ENCODE results near the gene NUAK1. TPM values are rescaled to one million over a fixed set of nuclear protein-coding genes. Genes with fewer than 3 reads are reported as not detected.

Gene NUAK1
- total and polyA plus RNA-seq, 2 experiments from 2014 or later = 5.4 to 16.9 TPM

DNA sequence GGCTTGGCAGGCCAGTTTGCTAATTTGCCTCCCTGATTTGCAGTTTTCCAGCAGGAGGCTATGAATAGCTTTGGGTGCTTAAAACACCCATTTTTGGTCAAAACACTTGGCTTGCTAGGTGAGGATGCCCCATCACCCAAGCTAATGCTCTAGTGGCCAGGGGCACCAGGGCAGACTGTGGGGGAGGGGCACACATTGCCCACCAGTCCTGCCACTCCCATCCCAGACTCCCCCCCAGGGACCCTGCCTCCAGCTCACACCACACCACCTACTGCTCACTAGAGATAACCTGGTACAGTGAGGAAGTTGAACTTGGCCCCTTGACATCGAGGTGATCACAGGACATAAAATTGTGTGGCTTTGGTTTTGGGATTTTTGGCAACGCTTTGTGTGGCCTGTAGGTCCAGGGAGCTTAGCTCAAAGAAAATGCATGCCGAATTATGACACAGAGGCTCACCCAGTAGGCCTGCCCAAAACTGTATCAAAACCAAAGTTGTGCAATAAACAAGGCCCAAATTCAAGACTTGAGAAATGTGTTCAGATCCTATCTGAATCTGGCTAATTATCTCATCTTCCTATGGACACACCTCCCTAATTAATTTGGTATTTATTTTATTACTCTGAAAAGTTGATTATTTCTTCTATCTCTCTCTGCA lies 4.3 kb downstream of the NUAK1 start:
- Histone ChIP-seq H3K4me3 (no peak overlapping the region), H2AFZ (no peak overlapping the region), H4K20me1 (replicated peaks; ENCODE audit: insufficient read depth) (no peaks in the 10 kb centered on the region), H3K36me3 (ENCODE audit: insufficient read depth) (no peaks in the 10 kb centered on the region), H3F3A (replicated peaks; ENCODE audit: low read depth) (0 out of 2 replicates have a peak, but pooled peaks cover under 1% of the 10 kb centered on the region), H3K27ac (ENCODE audit: low read depth) (peak overlapping the region; percentile 93), H3K79me2 (replicated peaks; ENCODE audit: insufficient read depth) (peaks cover 81% of the 10 kb centered on the region), H3K9me2 (ENCODE audit: insufficient read depth) (no peaks in the 10 kb centered on the region), H3K4me1 (ENCODE audit: insufficient read depth) (peaks cover 72% of the 10 kb centered on the region), H3K27me3 (ENCODE audit: insufficient read depth) (peaks cover 11% of the 10 kb centered on the region), H3K4me2 (peak overlapping the region; percentile 33)
- DNase-seq (ENCODE audit: low spot score) = no peak
- no peak for ATAC-seq
- Mint-ChIP-seq H3K9me3 (no peaks in the 10 kb centered on the region), H3K4me3 (peak overlapping the region; percentile 24; the same call in 1 of the 3 replicates), H3K27ac (peak overlapping the region; percentile 86), H3K36me3 (ENCODE audit: low read depth) (peaks cover 5% of the 10 kb centered on the region), H3K4me1 (peaks cover 75% of the 10 kb centered on the region), H3K27me3 (ENCODE audit: insufficient read depth, low read depth, poor library complexity) (peaks cover 18% of the 10 kb centered on the region)
- TF ChIP-seq, protein P1, sequence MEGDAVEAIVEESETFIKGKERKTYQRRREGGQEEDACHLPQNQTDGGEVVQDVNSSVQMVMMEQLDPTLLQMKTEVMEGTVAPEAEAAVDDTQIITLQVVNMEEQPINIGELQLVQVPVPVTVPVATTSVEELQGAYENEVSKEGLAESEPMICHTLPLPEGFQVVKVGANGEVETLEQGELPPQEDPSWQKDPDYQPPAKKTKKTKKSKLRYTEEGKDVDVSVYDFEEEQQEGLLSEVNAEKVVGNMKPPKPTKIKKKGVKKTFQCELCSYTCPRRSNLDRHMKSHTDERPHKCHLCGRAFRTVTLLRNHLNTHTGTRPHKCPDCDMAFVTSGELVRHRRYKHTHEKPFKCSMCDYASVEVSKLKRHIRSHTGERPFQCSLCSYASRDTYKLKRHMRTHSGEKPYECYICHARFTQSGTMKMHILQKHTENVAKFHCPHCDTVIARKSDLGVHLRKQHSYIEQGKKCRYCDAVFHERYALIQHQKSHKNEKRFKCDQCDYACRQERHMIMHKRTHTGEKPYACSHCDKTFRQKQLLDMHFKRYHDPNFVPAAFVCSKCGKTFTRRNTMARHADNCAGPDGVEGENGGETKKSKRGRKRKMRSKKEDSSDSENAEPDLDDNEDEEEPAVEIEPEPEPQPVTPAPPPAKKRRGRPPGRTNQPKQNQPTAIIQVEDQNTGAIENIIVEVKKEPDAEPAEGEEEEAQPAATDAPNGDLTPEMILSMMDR (conservative IDR thresholded peaks at IDR 0.05; ENCODE audit: low read depth in 2 of 2) = peak in 1 of 2 experiments; percentile 22; a peak in 1 of 4 replicates
- TF ChIP-seq JUNB (IDR thresholded peaks at IDR 0.05; ENCODE audit: unreplicated experiment) (no peak), NANOG (IDR thresholded peaks at IDR 0.05; ENCODE audit: borderline replicate concordance) (no peak)
- TF ChIP-seq, protein P2, sequence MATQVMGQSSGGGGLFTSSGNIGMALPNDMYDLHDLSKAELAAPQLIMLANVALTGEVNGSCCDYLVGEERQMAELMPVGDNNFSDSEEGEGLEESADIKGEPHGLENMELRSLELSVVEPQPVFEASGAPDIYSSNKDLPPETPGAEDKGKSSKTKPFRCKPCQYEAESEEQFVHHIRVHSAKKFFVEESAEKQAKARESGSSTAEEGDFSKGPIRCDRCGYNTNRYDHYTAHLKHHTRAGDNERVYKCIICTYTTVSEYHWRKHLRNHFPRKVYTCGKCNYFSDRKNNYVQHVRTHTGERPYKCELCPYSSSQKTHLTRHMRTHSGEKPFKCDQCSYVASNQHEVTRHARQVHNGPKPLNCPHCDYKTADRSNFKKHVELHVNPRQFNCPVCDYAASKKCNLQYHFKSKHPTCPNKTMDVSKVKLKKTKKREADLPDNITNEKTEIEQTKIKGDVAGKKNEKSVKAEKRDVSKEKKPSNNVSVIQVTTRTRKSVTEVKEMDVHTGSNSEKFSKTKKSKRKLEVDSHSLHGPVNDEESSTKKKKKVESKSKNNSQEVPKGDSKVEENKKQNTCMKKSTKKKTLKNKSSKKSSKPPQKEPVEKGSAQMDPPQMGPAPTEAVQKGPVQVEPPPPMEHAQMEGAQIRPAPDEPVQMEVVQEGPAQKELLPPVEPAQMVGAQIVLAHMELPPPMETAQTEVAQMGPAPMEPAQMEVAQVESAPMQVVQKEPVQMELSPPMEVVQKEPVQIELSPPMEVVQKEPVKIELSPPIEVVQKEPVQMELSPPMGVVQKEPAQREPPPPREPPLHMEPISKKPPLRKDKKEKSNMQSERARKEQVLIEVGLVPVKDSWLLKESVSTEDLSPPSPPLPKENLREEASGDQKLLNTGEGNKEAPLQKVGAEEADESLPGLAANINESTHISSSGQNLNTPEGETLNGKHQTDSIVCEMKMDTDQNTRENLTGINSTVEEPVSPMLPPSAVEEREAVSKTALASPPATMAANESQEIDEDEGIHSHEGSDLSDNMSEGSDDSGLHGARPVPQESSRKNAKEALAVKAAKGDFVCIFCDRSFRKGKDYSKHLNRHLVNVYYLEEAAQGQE (IDR thresholded peaks at IDR 0.05; ENCODE audit: unreplicated experiment) = no peak

DNA sequence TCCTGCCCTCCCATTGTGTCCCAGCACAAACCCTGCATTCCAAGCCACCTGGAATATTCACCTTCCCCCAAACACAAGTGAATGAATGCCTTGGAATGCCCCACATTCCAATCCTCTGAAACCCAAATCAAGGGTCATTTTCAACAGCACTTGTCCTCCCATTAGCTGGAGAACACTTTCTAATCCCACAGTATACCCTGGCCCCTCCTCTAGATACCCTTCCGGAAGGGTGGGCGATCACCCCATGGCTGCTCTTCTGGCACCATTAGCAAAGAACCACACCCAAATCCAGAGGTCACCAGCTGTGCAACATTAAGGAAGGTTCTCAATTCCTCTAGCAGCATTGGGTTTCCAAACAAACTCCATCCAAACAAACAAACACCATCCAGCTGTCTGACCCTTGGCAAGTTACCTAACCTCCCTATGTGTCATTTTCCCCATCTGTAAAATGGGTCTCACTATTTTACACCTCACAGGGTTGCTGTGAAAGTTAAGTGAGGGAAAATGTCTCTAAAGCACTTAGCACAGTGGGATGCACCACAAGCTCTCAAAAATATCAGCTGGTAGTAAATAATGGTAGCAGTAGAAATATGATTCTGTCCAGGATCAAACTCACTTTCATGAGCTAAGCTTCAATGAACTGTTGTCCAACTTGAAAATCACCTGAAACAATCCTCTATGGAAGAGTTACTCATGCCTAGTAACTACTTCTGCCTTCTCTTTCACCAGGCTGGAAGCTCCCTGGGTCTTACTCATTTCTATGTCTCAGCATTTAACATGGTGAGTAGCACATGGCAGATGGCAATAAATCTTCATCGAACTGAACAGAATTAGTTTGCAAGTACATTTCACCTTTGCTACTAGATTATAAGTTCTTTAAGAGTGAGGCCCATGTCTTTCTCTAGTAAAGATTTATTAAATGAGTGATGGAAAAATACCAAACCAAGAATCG lies 5.3 kb downstream of the NUAK1 start:
- peaks cover 20% of the 10 kb centered on the region for H3K27me3 Mint-ChIP-seq (ENCODE audit: insufficient read depth, low read depth, poor library complexity)
- Histone ChIP-seq H3K4me2 (peak overlapping the region; percentile 33; the same call in 1 of the 2 replicates), H2AFZ (no peak overlapping the region), H4K20me1 (replicated peaks; ENCODE audit: insufficient read depth) (no peaks in the 10 kb centered on the region), H3K36me3 (ENCODE audit: insufficient read depth) (no peaks in the 10 kb centered on the region), H3F3A (replicated peaks; ENCODE audit: low read depth) (0 out of 2 replicates have a peak, but pooled peaks cover 3% of the 10 kb centered on the region), H3K4me3 (no peak overlapping the region), H3K9me2 (ENCODE audit: insufficient read depth) (no peaks in the 10 kb centered on the region), H3K27me3 (ENCODE audit: insufficient read depth) (peaks cover 11% of the 10 kb centered on the region), H3K27ac (ENCODE audit: low read depth) (peak overlapping the region; percentile 93), H3K4me1 (ENCODE audit: insufficient read depth) (peaks cover 82% of the 10 kb centered on the region), H3K79me2 (replicated peaks; ENCODE audit: insufficient read depth) (peaks cover 92% of the 10 kb centered on the region)
- H3K36me3 Mint-ChIP-seq (ENCODE audit: low read depth) = peaks cover 5% of the 10 kb centered on the region
- ATAC-seq = peak; percentile 59
- H3K9me3 Mint-ChIP-seq = no peaks in the 10 kb centered on the region
- H3K4me3 Mint-ChIP-seq = peak overlapping the region; percentile 6; the same call in 2 of the 3 replicates
- peak; percentile 92 for DNase-seq (ENCODE audit: low spot score)
- H3K27ac Mint-ChIP-seq = peak overlapping the region; percentile 98
- peaks cover 85% of the 10 kb centered on the region for H3K4me1 Mint-ChIP-seq
- peak; percentile 85 for TF ChIP-seq NANOG (IDR thresholded peaks at IDR 0.05; ENCODE audit: borderline replicate concordance)
- TF ChIP-seq ZNF331 (CRISPR knock-in tag; IDR thresholded peaks at IDR 0.05; ENCODE audit: low read depth) = no peak
- TF ChIP-seq POLR2AphosphoS5 (IDR thresholded peaks at IDR 0.05; ENCODE audit: low read depth) = no peak
- TF ChIP-seq ZNF114 (CRISPR knock-in tag; IDR thresholded peaks at IDR 0.05) = peak; percentile 69; the same call in 1 of the 2 replicates

Data from GM23338 (cell line).